ENCODE data around the gene TMC6. TPM values are rescaled to one million over a fixed set of nuclear protein-coding genes. Genes with fewer than 3 reads are reported as not detected.

Gene TMC6
- total and polyA plus RNA-seq, 2 of the 4 experiments (the other 2 are of a cell fraction) = 0.19 TPM; not detected in 1

DNA sequence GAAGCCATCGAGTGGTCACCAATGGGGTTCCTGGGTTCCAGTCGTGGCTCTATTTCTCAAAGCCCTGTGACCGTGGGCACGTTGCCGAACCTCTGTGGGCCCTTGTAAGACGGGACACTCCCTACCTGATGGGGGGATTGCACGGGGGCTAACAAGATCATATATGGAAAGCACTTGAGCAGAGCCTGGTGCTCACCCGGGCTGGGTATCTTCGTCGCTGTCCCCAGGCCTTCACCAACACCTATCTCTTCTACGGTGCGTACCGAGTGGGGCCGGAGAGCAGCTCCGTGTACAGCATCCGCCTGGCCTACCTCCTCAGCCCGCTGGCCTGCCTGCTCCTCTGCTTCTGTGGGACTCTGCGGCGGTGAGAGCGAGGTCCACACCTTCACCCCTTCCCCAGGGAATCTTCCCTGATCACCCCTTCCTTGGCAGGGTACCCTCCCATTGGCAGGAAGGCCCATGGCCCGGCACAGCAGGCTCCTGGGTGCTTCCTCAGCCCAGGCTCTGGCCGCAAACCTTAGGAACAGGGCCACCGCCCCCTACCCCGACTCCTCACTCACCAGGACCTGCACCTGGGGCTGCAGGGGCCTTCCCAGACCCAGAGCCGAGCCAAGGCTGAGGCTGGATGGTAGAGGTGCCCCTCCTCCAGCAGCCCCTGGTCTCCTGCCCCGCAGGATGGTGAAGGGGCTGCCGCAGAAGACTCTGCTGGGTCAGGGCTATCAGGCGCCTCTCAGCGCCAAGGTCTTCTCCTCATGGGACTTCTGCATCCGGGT is 4.8 kb upstream of the TMC6 start:
- dilution Hi-C loops (cut with HindIII; ENCODE audit: low sequenced_read_pairs, unreplicated experiment) = no loop called here
- Histone ChIP-seq H3K4me1 (ENCODE audit: control insufficient read depth, insufficient read depth, low read length) (peaks cover 1% of the 10 kb centered on the region; the same call in 1 of the 2 replicates), H3K18ac (ENCODE audit: low read depth, low read length) (no peak overlapping the region), H3K27me3 (ENCODE audit: control insufficient read depth, insufficient read depth, low read length) (peaks cover 69% of the 10 kb centered on the region), H2BK20ac (ENCODE audit: low read depth, low read length) (no peak overlapping the region), H2AFZ (replicated peaks; ENCODE audit: low read length, poor library complexity) (no peak overlapping the region), H2BK5ac (ENCODE audit: low read depth, low read length, poor library complexity, severe bottlenecking) (no peak overlapping the region), H3K27ac (ENCODE audit: insufficient read depth, low read length) (no peak overlapping the region), H3K56ac (ENCODE audit: extremely low read depth, insufficient read depth, low read length) (no peak overlapping the region), H3K36me3 (ENCODE audit: control insufficient read depth, insufficient read depth, low read length) (no peaks in the 10 kb centered on the region), H3K14ac (replicated peaks; ENCODE audit: low read depth, low read length) (no peak overlapping the region), H3K4me3 (ENCODE audit: insufficient read depth, low read depth, low read length) (no peak overlapping the region), H3K9ac (ENCODE audit: low read depth, low read length) (no peak overlapping the region), H3K9me1 (ENCODE audit: insufficient read depth, low read length) (no peaks in the 10 kb centered on the region), H4K5ac (ENCODE audit: low read depth, low read length) (no peak overlapping the region), H2BK15ac (ENCODE audit: low read depth, low read length) (no peak overlapping the region), H3K23ac (ENCODE audit: low read depth, low read length) (no peak overlapping the region), H3K79me1 (ENCODE audit: low read depth in 1 of 2, low read length in 2 of 2) (no peaks in the 10 kb centered on the region), H4K8ac (ENCODE audit: low read depth in 2 of 2, low read length in 2 of 2) (no peak overlapping the region), H3K4me2 (ENCODE audit: low read depth, low read length) (no peak overlapping the region), H4K20me1 (ENCODE audit: insufficient read depth, low read length) (no peaks in the 10 kb centered on the region; the same call in 1 of the 2 replicates), H2AK9ac (replicated peaks; ENCODE audit: low read depth, low read length, poor library complexity) (no peak overlapping the region), H2AK5ac (ENCODE audit: low read depth, low read length) (no peak overlapping the region), H3K9me3 (ENCODE audit: control insufficient read depth, insufficient read depth, low read length) (no peaks in the 10 kb centered on the region), H4K91ac (ENCODE audit: insufficient read depth, low read depth, low read length) (no peak overlapping the region), H2BK120ac (ENCODE audit: low read depth, low read length) (no peak overlapping the region), H3K4ac (ENCODE audit: low read depth, low read length) (no peak overlapping the region)
- 86% methylated on average over 5 of the region's 30 CpGs; no CpG with 5 or more reads in 1 of the 2 experiments for WGBS, 2 experiments (ENCODE audit: extremely low coverage in 2 of 2, insufficient read length in 1 of 2)
- ChIA-PET POLR2A (ENCODE audit: unreplicated experiment) (no interaction called here), CTCF (no interaction called here)
- no peak for ATAC-seq (ENCODE audit: low read depth)
- BruUV-seq (replicated peaks) = no TSS peak
- in situ Hi-C loops (cut with MboI; ENCODE audit: low sequenced_read_pairs) = no loop called here
- TF ChIP-seq, protein P1, sequence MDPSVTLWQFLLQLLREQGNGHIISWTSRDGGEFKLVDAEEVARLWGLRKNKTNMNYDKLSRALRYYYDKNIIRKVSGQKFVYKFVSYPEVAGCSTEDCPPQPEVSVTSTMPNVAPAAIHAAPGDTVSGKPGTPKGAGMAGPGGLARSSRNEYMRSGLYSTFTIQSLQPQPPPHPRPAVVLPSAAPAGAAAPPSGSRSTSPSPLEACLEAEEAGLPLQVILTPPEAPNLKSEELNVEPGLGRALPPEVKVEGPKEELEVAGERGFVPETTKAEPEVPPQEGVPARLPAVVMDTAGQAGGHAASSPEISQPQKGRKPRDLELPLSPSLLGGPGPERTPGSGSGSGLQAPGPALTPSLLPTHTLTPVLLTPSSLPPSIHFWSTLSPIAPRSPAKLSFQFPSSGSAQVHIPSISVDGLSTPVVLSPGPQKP (IDR thresholded peaks at IDR 0.05; ENCODE audit: borderline replicate concordance, low read depth, low read length) = no peak
- TF ChIP-seq CHD1 (IDR thresholded peaks at IDR 0.05; ENCODE audit: low read depth, low read length) = no peak
- TF ChIP-seq POLR2A (IDR thresholded peaks at IDR 0.05; ENCODE audit: low read depth, low read length) = no peak
- no peak for TF ChIP-seq RCOR1 (IDR thresholded peaks at IDR 0.05; ENCODE audit: insufficient replicate concordance, low read length)
- no peak for TF ChIP-seq CEBPB (IDR thresholded peaks at IDR 0.05; ENCODE audit: low read depth, low read length)
- TF ChIP-seq, protein P2, sequence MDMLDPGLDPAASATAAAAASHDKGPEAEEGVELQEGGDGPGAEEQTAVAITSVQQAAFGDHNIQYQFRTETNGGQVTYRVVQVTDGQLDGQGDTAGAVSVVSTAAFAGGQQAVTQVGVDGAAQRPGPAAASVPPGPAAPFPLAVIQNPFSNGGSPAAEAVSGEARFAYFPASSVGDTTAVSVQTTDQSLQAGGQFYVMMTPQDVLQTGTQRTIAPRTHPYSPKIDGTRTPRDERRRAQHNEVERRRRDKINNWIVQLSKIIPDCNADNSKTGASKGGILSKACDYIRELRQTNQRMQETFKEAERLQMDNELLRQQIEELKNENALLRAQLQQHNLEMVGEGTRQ (IDR thresholded peaks at IDR 0.05; ENCODE audit: low read depth, low read length) = no peak
- no peak for TF ChIP-seq RAD21 (IDR thresholded peaks at IDR 0.05; ENCODE audit: low read length)
- no peak for TF ChIP-seq FOS (IDR thresholded peaks at IDR 0.05; ENCODE audit: low read depth, low read length)
- no peak for TF ChIP-seq RFX5 (IDR thresholded peaks at IDR 0.05; ENCODE audit: low read depth, low read length)
- TF ChIP-seq NFE2L2 (IDR thresholded peaks at IDR 0.05; ENCODE audit: low read depth, low read length) = no peak
- TF ChIP-seq SMC3 (IDR thresholded peaks at IDR 0.05; ENCODE audit: low read depth, low read length) = no peak
- TF ChIP-seq, protein P3, sequence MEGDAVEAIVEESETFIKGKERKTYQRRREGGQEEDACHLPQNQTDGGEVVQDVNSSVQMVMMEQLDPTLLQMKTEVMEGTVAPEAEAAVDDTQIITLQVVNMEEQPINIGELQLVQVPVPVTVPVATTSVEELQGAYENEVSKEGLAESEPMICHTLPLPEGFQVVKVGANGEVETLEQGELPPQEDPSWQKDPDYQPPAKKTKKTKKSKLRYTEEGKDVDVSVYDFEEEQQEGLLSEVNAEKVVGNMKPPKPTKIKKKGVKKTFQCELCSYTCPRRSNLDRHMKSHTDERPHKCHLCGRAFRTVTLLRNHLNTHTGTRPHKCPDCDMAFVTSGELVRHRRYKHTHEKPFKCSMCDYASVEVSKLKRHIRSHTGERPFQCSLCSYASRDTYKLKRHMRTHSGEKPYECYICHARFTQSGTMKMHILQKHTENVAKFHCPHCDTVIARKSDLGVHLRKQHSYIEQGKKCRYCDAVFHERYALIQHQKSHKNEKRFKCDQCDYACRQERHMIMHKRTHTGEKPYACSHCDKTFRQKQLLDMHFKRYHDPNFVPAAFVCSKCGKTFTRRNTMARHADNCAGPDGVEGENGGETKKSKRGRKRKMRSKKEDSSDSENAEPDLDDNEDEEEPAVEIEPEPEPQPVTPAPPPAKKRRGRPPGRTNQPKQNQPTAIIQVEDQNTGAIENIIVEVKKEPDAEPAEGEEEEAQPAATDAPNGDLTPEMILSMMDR (conservative IDR thresholded peaks at IDR 0.05; ENCODE audit: low read depth, low read length) = no peak
- TF ChIP-seq BHLHE40 (IDR thresholded peaks at IDR 0.05; ENCODE audit: low read depth, low read length) = no peak
- no peak for TF ChIP-seq MAFK (IDR thresholded peaks at IDR 0.05; ENCODE audit: low read depth, low read length)
- DNase-seq = no peak
- intact Hi-C loops (cut with micrococcal nuclease) = no loop called here

Data from IMR-90 (cell line).